NCI-H1417 (cell line): ENCODE data around the gene C5orf22.
"Not testable (repeated sequence)": the region's sequence is repeated elsewhere in the genome, so short reads cannot be mapped to it uniquely, and the experiment has no call there.

Experiments used
- DNase-seq, 3 experiments: peaks; one replicate each; lab custom pipeline; 2025; lab: John Stamatoyannopoulos, UW

The C5orf22 gene

GRCh38 chr5:31531888-31532547 lies at the start of gene C5orf22, which contains the start of gene DROSHA:
TSS of gene C5orf22 (plus strand) at chr5:31532301. CDS start at chr5:31532393, 92 bp downstream.
TSS of gene DROSHA (minus strand) at chr5:31532093. CDS start at chr5:31529059, 3,034 bp downstream.
- peak; percentile 97 to 99 (median 98) for DNase-seq

- DNase-seq: no peak
Measured at GRCh38 chr5:31485376-31486207, 46.5 kb upstream of the C5orf22 start.

GRCh38 chr5:31486441-31486840 lies 45.7 kb upstream of the C5orf22 start:
- no peak for DNase-seq

- no peak for DNase-seq
Measured at GRCh38 chr5:31487506-31487905, 44.6 kb upstream of the C5orf22 start.

DNA sequence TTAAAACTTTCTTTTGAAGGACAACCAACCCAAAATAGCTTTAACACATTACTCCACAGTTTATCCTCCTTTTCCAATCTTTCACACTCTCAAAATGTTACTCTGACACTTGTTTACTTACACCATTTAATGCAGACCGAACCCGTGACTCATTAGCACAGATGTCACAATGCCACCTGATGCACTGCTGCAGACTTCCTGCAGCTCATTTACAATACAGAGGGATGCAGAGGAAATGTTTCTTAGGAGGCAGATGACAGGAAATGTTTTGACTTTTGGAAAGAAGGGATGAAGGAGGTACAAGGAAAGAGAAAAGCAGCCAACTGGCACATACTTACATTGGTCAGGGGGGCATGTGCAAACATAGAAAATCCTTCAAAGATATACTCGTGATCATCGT lies 39.2 kb upstream of the C5orf22 start:
- DNase-seq: peak in 1 of 3 experiments; percentile 50

DNA sequence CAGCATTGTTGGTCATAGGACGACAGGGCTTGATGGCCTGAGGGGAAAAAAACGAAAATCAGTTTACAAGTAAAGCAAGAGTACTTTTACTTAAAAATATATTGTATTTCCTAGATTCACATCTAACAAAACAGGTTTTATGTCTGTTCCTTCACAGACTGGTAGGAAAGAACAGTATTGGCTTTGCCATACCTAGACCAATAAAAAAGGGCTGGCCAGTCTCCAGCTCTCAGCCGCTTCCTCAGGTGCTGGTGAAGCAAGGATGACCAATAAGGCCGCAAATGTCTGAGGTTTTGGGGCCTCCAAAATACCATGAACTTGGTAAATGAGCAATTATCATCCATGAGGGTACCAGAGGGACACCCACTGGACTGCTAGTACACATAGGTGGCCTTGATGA lies 36.8 kb upstream of the C5orf22 start:
- no peak for DNase-seq

DNA sequence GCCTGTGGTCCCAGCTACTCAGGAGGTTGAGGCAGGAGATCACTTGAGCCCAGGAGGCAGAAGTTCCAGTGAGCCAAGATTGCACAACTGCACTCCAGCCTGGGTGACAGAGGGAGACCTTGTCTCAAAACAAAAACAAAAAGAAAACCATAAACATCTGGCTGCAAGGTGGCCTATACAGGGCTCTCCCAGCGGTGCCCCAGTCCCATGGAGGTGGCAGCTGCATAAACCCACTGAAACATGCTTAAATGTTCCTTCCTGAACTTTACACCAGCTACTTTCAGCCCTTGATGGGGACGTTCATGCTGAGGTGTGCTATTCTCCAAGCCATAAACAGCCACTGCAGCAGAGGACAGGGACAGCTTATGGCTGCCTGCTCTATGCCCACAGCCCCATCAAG lies 35.8 kb upstream of the C5orf22 start:
- no peak for DNase-seq

GRCh38 chr5:31496891-31497290 lies 35.2 kb upstream of the C5orf22 start:
- no peak for DNase-seq

DNA sequence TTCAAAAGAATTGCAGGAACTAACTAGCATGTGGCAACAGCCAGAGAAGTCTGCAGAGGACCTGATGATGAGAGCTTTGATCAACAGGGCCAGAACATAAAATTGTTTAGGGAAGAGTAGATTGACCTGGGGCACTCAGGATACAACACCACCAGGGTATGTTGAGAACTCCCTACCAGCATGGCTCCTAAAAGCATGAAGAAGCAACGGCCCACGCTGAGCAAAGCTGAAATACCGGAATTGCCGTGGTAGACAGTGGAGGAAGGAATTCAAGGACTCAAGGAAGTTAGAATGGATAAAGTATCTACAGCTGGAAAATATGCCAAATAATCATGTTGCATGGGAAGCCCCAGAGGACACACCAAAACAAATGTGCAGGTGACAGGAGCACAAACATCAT lies 31.8 kb upstream of the C5orf22 start:
- no peak for DNase-seq

DNA sequence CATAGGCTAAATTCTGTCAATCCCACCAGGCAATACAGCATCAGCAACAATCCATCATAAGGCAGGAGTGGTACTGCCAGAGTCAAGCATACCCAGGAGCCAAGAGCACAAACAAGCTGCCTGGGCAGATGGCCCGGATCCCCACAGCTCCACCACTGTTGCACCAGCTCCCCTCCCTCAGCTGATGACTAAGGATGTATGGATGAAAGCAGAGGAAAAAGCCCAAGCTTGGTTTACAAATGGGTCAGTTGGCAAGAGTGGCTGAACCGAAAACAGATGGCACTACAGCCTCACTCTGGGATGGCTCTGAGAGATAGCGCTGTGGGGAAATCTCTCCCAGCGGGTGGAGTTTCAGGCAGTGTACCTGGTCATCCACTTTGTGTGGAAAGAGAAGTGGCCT lies 29.6 kb upstream of the C5orf22 start:
- DNase-seq: no peak

DNA sequence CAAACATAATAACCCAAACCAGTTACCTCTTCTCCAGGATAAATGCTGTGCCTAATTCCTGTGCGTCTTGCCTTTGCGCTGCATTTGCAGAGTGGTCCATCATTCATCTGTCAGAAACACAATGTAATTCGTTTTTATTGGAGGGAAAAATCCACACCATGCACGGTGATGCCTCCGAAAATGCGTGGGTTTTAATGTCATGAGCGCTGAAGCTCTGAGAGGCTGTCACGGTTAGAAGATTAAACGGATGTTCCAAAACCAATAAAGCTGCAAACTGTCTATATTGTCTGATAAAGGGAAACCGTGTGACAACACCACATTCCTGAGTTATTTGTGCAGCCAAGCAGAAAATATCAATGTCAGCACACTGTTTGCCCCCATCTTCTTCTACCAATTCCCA lies 27.6 kb upstream of the C5orf22 start:
- DNase-seq: peak in 1 of 3 experiments; percentile 50

GRCh38 chr5:31511305-31511704 lies 20.8 kb upstream of the C5orf22 start:
- DNase-seq: no peak

DNA sequence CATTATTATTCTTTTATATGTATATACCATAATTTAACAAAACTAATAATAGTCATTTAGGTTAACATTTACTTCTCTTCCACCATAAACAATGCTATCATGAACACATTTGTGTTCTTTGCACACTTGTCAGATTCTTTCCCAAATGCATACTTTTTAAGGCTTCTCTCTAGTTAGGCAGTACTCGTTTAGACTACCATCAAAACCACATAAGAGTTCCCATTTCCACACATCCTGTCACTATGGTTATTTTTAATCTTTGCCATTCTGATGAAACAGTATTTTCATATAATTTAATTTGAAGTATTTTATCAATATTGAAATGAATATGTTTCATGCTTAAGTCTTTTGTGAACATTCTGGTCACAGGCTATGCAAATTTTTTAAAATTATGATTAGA lies 15.3 kb upstream of the C5orf22 start:
- DNase-seq: no peak

- no peak for DNase-seq
Measured at GRCh38 chr5:31523041-31523440, 9.1 kb upstream of the C5orf22 start.

DNA sequence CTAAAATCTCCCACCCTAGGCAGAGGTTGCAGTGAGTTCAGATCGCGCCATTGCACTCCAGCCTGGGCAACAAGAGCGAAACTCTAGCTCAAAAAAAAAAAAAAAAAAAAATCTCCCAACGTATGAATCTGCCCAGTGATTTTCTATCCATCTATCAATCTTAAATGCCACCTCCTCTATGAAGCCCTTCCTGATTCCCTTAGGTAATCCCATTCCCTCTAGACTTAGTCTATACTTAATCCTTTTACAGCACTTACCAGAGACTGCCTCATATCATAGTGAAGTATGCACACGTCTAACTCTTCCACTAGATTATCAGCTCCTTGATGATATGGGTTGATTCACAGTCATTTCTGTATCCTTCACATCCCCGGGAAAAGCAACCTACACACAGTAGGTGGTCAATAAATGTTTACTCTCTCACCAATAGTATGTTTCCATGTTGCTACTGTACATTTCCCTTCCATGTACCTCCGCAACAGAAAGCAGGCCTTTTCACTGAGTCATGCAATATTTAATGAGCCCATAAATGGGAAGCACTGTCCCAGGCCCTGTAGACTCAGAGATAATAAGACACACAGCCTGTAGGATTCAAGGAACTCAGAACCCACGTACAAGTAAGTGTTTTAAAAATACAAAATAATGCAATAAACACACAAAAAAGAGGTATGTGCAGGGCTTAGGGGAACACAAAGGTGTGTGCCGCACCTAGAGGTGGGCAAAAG lies 1.4 kb upstream of the C5orf22 start:
- no peak for DNase-seq

GRCh38 chr5:31531543-31531887 lies 586 bp upstream of the C5orf22 start:
- DNase-seq: no peak

GRCh38 chr5:31534527-31535046 lies 2.5 kb downstream of the C5orf22 start:
- DNase-seq: no peak

- no peak for DNase-seq
Measured at GRCh38 chr5:31536873-31537272, 4.8 kb downstream of the C5orf22 start.

DNA sequence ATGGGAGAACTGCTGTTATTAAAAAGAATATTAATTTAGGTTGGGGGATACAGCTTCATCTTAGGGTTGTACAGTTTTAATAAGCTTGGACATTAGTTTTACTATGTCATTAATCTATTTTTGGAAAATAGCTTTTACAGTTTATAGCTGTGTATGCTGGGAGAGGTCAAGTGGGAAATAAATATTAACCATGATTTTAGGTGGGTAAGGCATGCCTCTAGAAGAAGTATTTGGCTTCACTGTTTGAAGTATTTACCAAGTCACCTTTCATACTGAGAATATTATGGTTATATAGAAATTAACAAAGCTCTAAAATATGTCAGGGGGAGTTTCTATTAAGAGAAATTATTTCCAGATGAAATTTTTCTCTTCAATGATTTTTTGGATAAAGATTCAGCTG lies 5.2 kb downstream of the C5orf22 start:
- DNase-seq: no peak

DNA sequence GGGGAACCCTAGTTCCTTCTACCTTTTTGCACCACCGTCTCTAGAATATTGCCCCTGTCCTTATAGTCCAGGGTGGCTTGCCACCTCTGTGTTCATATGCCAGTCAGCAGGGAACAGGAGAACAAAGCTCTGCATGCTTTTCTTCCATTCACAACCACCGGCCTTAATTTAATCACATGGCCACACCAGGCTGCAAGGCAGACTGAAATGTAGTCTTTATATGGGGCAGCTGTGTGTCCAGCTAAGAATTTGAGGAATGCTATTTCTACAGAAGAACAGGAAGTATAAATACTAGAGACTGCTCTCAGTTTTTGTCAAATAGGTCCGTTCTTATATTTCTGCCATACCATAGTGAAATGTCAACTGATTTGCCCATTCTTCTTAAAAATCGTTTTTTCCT lies 5.8 kb downstream of the C5orf22 start:
- no peak for DNase-seq

- DNase-seq: not testable (repeated sequence)
Measured at GRCh38 chr5:31549114-31549513, 17.0 kb downstream of the C5orf22 start.

GRCh38 chr5:31551878-31552277 lies 19.8 kb downstream of the C5orf22 start:
- DNase-seq: no peak

- no peak for DNase-seq
Measured at GRCh38 chr5:31553863-31554262, 21.8 kb downstream of the C5orf22 start.
